Liver (tissue), 9 donors: ENCODE measurements around the gene SPART. TPM values are rescaled to one million over a fixed set of nuclear protein-coding genes. Genes with fewer than 3 reads are reported as not detected.

Experiments
- DNase-seq: peaks from one replicate; pipeline ENCODE4 v3.0.0-alpha.2; 2017; ENCODE audit warnings: low spot score
- H3K27ac ChIP-seq, 2 donors: one replicate each; pipeline ENCODE4 v1.7.0; 2013; ENCODE audit warnings: inconsistent platforms in 2 of 2, low read length in 2 of 2, control low read depth in 1 of 2, low read depth in 1 of 2, mild to moderate bottlenecking in 1 of 2
- H3K27me3 ChIP-seq, 4 donors: one replicate each; pipeline versions ENCODE4 v1.6.1 to v1.7.0; 2013; ENCODE audit warnings: low read length in 3 of 4, inconsistent platforms in 1 of 4, mild to moderate bottlenecking in 1 of 4, moderate library complexity in 1 of 4; ENCODE audit not compliant: control insufficient read depth in 4 of 4, insufficient read depth in 4 of 4
- H3K36me3 ChIP-seq, 4 donors: one replicate each; pipeline versions ENCODE4 v1.6.1 to v1.7.0; 2013; ENCODE audit warnings: low read length in 3 of 4, mild to moderate bottlenecking in 3 of 4, low read depth in 1 of 4, moderate library complexity in 1 of 4; ENCODE audit not compliant: control insufficient read depth in 4 of 4, insufficient read depth in 3 of 4
- H3K4me1 ChIP-seq, 4 donors: one replicate each; pipeline versions ENCODE4 v1.6.1 to v1.7.0; 2013; ENCODE audit warnings: low read length in 3 of 4, mild to moderate bottlenecking in 3 of 4, moderate library complexity in 1 of 4; ENCODE audit not compliant: control insufficient read depth in 4 of 4, insufficient read depth in 4 of 4
- H3K4me3 ChIP-seq, 3 donors: one replicate each; pipeline versions ENCODE4 v1.6.1 to v1.7.0; 2013; ENCODE audit warnings: low read length in 3 of 3, control low read depth in 1 of 3, low read depth in 1 of 3, mild to moderate bottlenecking in 1 of 3
- H3K9ac ChIP-seq, 2 donors: one replicate each; pipeline ENCODE4 v1.7.0; 2013; ENCODE audit warnings: low read length in 2 of 2, mild to moderate bottlenecking in 2 of 2, moderate library complexity in 2 of 2, control low read depth in 1 of 2, low read depth in 1 of 2
- H3K9me3 ChIP-seq, 4 donors: one replicate each; pipeline versions ENCODE4 v1.6.1 to v1.7.0; 2013; ENCODE audit warnings: low read length in 3 of 4; ENCODE audit not compliant: control insufficient read depth in 4 of 4
- ATF3 ChIP-seq: IDR thresholded peaks from 2 replicates; pipeline ENCODE4 v1.6.1; 2016; ENCODE audit warnings: antibody characterized with exemption
- CTCF ChIP-seq: fragments of 150-350 bp; IDR thresholded peaks from 2 replicates; pipeline ENCODE4 v1.5.1; 2017; ENCODE audit warnings: improper control_type of control experiment, low read depth, low read length; ENCODE audit not compliant: missing input control
- EGR1 ChIP-seq, 2 donors: IDR thresholded peaks; 2 replicates each; pipeline ENCODE4 v1.6.1; 2016 to 2018; ENCODE audit warnings: antibody characterized with exemption in 2 of 2, low read depth in 2 of 2
- FOXA1 ChIP-seq: IDR thresholded peaks from 2 replicates; pipeline ENCODE4 v1.6.1; 2016; ENCODE audit warnings: antibody characterized with exemption
- FOXA2 ChIP-seq: IDR thresholded peaks from 2 replicates; pipeline ENCODE4 v1.6.1; 2016; ENCODE audit warnings: antibody characterized with exemption
- GABPA ChIP-seq, 2 donors: IDR thresholded peaks in 1 of 2; conservative IDR thresholded peaks in 1 of 2; 2 replicates each; pipeline ENCODE4 v1.6.1; 2016; ENCODE audit warnings: antibody characterized with exemption in 2 of 2, mild to moderate bottlenecking in 1 of 2, moderate library complexity in 1 of 2
- HNF4G ChIP-seq: IDR thresholded peaks from 2 replicates; pipeline ENCODE4 v1.6.1; 2016; ENCODE audit warnings: antibody characterized with exemption
- JUND ChIP-seq, 2 donors: IDR thresholded peaks; 2 replicates each; pipeline ENCODE4 v1.6.1; 2016; ENCODE audit warnings: antibody characterized with exemption in 2 of 2
- MAX ChIP-seq: IDR thresholded peaks from 2 replicates; pipeline ENCODE4 v1.6.1; 2016; ENCODE audit warnings: antibody characterized with exemption
- NR2F2 ChIP-seq: IDR thresholded peaks from 2 replicates; pipeline ENCODE4 v1.6.1; 2016; ENCODE audit warnings: antibody characterized with exemption
- RAD21 ChIP-seq, 2 donors: IDR thresholded peaks; 2 replicates each; pipeline ENCODE4 v1.6.1; 2016; ENCODE audit warnings: antibody characterized with exemption in 2 of 2, mild to moderate bottlenecking in 2 of 2
- REST ChIP-seq: IDR thresholded peaks from 2 replicates; pipeline ENCODE4 v1.6.1; 2016; ENCODE audit warnings: antibody characterized with exemption, mild to moderate bottlenecking
- RXRA ChIP-seq, 2 donors: IDR thresholded peaks; 2 replicates each; pipeline ENCODE4 v1.6.1; 2017 to 2018; ENCODE audit warnings: antibody characterized with exemption in 2 of 2, mild to moderate bottlenecking in 1 of 2
- SP1 ChIP-seq: IDR thresholded peaks from 2 replicates; pipeline ENCODE4 v1.6.1; 2018; ENCODE audit warnings: antibody characterized with exemption, mild to moderate bottlenecking
- TAF1 ChIP-seq: conservative IDR thresholded peaks from 2 replicates; pipeline ENCODE4 v1.6.1; 2016; ENCODE audit warnings: antibody characterized with exemption, mild to moderate bottlenecking
- YY1 ChIP-seq: IDR thresholded peaks from 2 replicates; pipeline ENCODE4 v1.6.1; 2016; ENCODE audit warnings: antibody characterized with exemption, mild to moderate bottlenecking
- WGBS: extraction: QIAGEN DNeasy Blood & Tissue Kit; methylation state at CpG from one replicate; pipeline ENCODE4 v1.1.7; 2013; 5-methylcytosine and 5-hydroxymethylcytosine counted together
- polyA plus RNA-seq, 2 donors: library from polyadenylated mRNA; stranded (reverse) in 1 of 2; unstranded in 1 of 2; fragments of 200-250 nt in 1 of 2; fragments of >200 nt in 1 of 2; fragmentation: Nextera tagmentation in 1 of 2; extraction: Ambion mirVana in 1 of 2; gene quantifications; one replicate each; pipeline versions ENCODE4 v1.2.1 to v1.2.3, GENCODE V29; 2013 to 2015
- total RNA-seq, 2 donors: library from RNA; depleted of rRNA; stranded (reverse); fragments of >200 nt; gene quantifications; one replicate each; pipeline ENCODE4 v1.2.3, GENCODE V29; 2014
- donor health status: healthy.
- donor health status: healthy.
- donor health status: healthy.
- donor health status: healthy.
- donor health status: healthy.

SPART gene
- total and polyA plus RNA-seq, 4 donors, result 6.9 to 15.3 (median 11.0) TPM

GRCh38 chr13:36362914-36363313 lies 16.7 kb upstream of the SPART start:
- no peak overlapping the region for H3K27ac ChIP-seq
- H3K27me3 ChIP-seq, result no peaks in the 10 kb centered on the region
- DNase-seq, result no peak
- H3K9ac ChIP-seq, result no peak overlapping the region
- TF ChIP-seq NR2F2, result no peak
- TF ChIP-seq RXRA (IDR thresholded peaks at IDR 0.05), result no peak
- no peak for TF ChIP-seq FOXA2
- no peak for TF ChIP-seq GABPA (IDR thresholded peaks at IDR 0.05 in 1 of 2, conservative IDR thresholded peaks at IDR 0.05 in 1 of 2)
- TF ChIP-seq FOXA1, result no peak
- peaks cover 0 to 16% (median 8%) of the 10 kb centered on the region in 4 donors for H3K4me1 ChIP-seq
- H3K9me3 ChIP-seq, result no peaks in the 10 kb centered on the region
- peaks cover 0 to 1% (median 0%) of the 10 kb centered on the region in 4 donors for H3K36me3 ChIP-seq
- WGBS, result 82% methylated on average over 3 of the region's 3 CpGs
- no peak overlapping the region for H3K4me3 ChIP-seq

- DNase-seq, result no peak
- H3K4me3 ChIP-seq, result no peak overlapping the region
- no peak overlapping the region for H3K9ac ChIP-seq
- TF ChIP-seq RAD21 (IDR thresholded peaks at IDR 0.05) (no peak), FOXA1 (no peak), GABPA (IDR thresholded peaks at IDR 0.05 in 1 of 2, conservative IDR thresholded peaks at IDR 0.05 in 1 of 2) (no peak), RXRA (IDR thresholded peaks at IDR 0.05) (no peak), ATF3 (no peak), CTCF (no peak), EGR1 (IDR thresholded peaks at IDR 0.05; ENCODE audit: low read depth in 2 of 2) (no peak), YY1 (no peak)
- WGBS, result 92% methylated on average over 2 of the region's 2 CpGs
- no peaks in the 10 kb centered on the region for H3K9me3 ChIP-seq
- no peak overlapping the region for H3K27ac ChIP-seq
- no peaks in the 10 kb centered on the region for H3K27me3 ChIP-seq
- H3K4me1 ChIP-seq, result peaks cover 0 to 23% (median 13%) of the 10 kb centered on the region in 4 donors
- peaks cover 0 to 1% (median 0%) of the 10 kb centered on the region in 4 donors for H3K36me3 ChIP-seq
Measured at GRCh38 chr13:36362251-36362650, 16.1 kb upstream of the SPART start.

- Histone ChIP-seq H3K9me3 (no peaks in the 10 kb centered on the region), H3K27ac (no peak overlapping the region), H3K4me3 (no peak overlapping the region), H3K36me3 (no peaks in the 10 kb centered on the region), H3K4me1 (peaks cover 0 to 27% (median 19%) of the 10 kb centered on the region in 4 donors), H3K9ac (no peak overlapping the region), H3K27me3 (no peaks in the 10 kb centered on the region)
- 83% methylated on average over 1 of the region's 1 CpG for WGBS
- no peak for DNase-seq
- TF ChIP-seq REST (no peak), TAF1 (no peak), JUND (IDR thresholded peaks at IDR 0.05) (no peak), HNF4G (no peak), YY1 (no peak), EGR1 (IDR thresholded peaks at IDR 0.05; ENCODE audit: low read depth in 2 of 2) (no peak), NR2F2 (no peak), MAX (no peak), SP1 (no peak), CTCF (no peak), ATF3 (no peak), FOXA2 (no peak)
Measured at GRCh38 chr13:36360903-36361302, 14.7 kb upstream of the SPART start.
